Brain microvascular endothelial cell (primary cell): Measurements from ENCODE around the gene MMGT1.

Experiments used
- DNase-seq: peaks from one replicate; pipeline ENCODE4 v3.0.0-alpha.2; 2020
- H3K27ac ChIP-seq: fragments of 250-450 bp; sonication (Bioruptor Pico); 2 replicates; pipeline ENCODE4 v1.5.1; 2020; ENCODE audit warnings: mild to moderate bottlenecking, moderate library complexity
- H3K27me3 ChIP-seq: fragments of 250-450 bp; sonication (Bioruptor Pico); replicated peaks from 2 replicates; pipeline ENCODE4 v1.5.1; 2020; ENCODE audit warnings: mild to moderate bottlenecking
- H3K36me3 ChIP-seq: fragments of 250-450 bp; sonication (Bioruptor Pico); replicated peaks from 2 replicates; pipeline ENCODE4 v1.5.1; 2020; ENCODE audit warnings: mild to moderate bottlenecking
- H3K4me3 ChIP-seq: 2 replicates; pipeline ENCODE4 v1.5.1; 2011; ENCODE audit warnings: low read depth, mild to moderate bottlenecking, control low read depth, low read length, moderate library complexity
- CTCF ChIP-seq: IDR thresholded peaks from 2 replicates; pipeline ENCODE4 v1.5.1; 2011; ENCODE audit warnings: low read depth, mild to moderate bottlenecking, moderate library complexity, low read length, control low read depth, inconsistent platforms; ENCODE audit errors: missing control alignments
- in situ Hi-C: cut with HindIII; loops from 2 replicates; pipeline ENCODE4 v1.10.0; 2017; ENCODE audit warnings: low sequenced_read_pairs, low pct_ligation_motif_present

Gene MMGT1

DNA sequence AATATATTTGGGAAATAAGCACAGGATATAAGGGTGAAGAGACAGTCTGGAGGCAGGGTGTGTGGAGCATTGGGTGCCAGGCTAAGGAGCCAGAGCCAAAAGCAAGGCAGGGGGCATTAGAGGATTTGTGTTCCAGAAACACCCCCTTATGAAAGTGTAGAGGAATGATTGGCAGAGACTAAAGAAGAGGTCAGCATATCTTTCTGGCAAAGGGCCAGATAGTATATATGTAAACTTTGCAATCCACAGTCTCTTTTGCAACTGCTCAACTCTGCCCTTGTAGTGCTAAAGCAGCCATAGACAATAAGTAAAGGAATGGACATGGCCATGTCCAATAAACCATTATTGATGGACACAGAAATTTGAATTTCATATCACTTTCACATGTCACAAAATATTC lies 7.9 kb upstream of the MMGT1 start:
- Histone ChIP-seq H3K27ac (no peak overlapping the region), H3K27me3 (no peaks in the 10 kb centered on the region), H3K4me3 (no peak overlapping the region), H3K36me3 (no peaks in the 10 kb centered on the region)
- no peak for DNase-seq
- in situ Hi-C loops = no loop called here
- TF ChIP-seq CTCF = no peak

DNA sequence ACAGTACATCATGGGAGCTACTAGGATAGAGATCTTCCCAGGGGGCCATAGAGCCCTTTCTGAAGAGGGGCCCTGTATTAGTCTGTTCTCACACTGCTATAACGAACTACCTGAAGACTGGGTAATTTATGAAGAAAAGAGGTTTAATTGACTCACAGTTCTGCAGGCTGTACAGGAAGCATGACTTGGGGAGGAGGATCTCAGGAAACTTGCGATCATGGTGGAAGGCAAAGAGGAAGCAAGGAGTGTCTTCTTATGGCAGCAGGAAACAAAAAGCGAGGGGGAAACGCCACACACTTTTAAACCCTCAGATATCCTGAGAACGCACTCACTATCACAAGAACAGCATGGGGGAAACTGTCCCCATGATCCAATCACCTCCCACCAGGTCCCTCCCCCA lies 7.2 kb upstream of the MMGT1 start:
- no peak for DNase-seq
- Histone ChIP-seq H3K27me3 (no peaks in the 10 kb centered on the region), H3K27ac (no peak overlapping the region), H3K4me3 (no peak overlapping the region), H3K36me3 (no peaks in the 10 kb centered on the region)
- TF ChIP-seq CTCF = no peak
- in situ Hi-C loops = no loop called here

- H3K4me3 ChIP-seq = no peak overlapping the region
- H3K27me3 ChIP-seq = no peaks in the 10 kb centered on the region
- no peak for DNase-seq
- no peak for TF ChIP-seq CTCF
- H3K36me3 ChIP-seq = no peaks in the 10 kb centered on the region
- no peak overlapping the region for H3K27ac ChIP-seq
- in situ Hi-C loops = no loop called here
These were observed 3.8 kb upstream of the MMGT1 start for GRCh38 chrX:135977611-135978010.

GRCh38 chrX:135975421-135975820 lies 1.6 kb upstream of the MMGT1 start:
- H3K27me3 ChIP-seq = no peaks in the 10 kb centered on the region
- in situ Hi-C loops = no loop called here
- no peak for DNase-seq
- no peaks in the 10 kb centered on the region for H3K36me3 ChIP-seq
- no peak for TF ChIP-seq CTCF
- no peak overlapping the region for H3K4me3 ChIP-seq
- H3K27ac ChIP-seq = no peak overlapping the region

GRCh38 chrX:135974279-135974856 lies 580 bp upstream of the MMGT1 start:
- H3K27ac ChIP-seq = no peak overlapping the region

More at GRCh38 chrX:135974279-135974856, 580 bp upstream of the MMGT1 start:
- Histone ChIP-seq H3K4me3 (peak overlapping the region; percentile 23), H3K27me3 (no peaks in the 10 kb centered on the region), H3K36me3 (no peaks in the 10 kb centered on the region)
- no peak for DNase-seq
- in situ Hi-C loops = no loop called here
- no peak for TF ChIP-seq CTCF
